ENCODE measurements around the gene SH3BGR.

DNA sequence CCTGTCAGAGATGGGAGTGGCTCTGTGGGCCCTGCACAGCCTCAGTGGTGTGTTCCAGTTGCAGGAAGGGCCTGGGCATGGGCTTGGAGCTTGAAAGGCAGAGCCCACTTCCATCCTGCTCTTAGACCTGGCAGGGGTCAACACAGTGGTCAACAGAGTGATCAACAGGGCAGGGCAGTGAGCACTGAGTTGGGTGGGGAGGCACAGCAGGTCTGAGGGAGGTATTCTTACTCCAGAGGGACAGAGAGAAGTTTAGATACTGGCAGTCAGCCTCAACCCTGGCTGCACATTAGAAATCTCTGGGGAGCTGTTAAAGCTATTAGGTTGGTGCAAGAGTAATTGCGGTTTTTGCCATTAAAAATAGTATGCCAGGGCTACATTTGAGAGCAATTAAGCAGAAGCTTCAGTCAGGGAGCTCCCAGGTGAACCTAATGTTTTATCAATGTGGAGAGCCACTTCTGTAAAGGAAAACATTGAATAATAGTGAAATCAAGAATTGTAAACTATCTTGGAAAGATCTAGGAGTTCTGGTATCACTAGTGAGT lies 37.7 kb downstream of the SH3BGR start:
- TF ChIP-seq, protein P1, sequence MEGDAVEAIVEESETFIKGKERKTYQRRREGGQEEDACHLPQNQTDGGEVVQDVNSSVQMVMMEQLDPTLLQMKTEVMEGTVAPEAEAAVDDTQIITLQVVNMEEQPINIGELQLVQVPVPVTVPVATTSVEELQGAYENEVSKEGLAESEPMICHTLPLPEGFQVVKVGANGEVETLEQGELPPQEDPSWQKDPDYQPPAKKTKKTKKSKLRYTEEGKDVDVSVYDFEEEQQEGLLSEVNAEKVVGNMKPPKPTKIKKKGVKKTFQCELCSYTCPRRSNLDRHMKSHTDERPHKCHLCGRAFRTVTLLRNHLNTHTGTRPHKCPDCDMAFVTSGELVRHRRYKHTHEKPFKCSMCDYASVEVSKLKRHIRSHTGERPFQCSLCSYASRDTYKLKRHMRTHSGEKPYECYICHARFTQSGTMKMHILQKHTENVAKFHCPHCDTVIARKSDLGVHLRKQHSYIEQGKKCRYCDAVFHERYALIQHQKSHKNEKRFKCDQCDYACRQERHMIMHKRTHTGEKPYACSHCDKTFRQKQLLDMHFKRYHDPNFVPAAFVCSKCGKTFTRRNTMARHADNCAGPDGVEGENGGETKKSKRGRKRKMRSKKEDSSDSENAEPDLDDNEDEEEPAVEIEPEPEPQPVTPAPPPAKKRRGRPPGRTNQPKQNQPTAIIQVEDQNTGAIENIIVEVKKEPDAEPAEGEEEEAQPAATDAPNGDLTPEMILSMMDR (IDR thresholded peaks at IDR 0.05): no peak
- TF ChIP-seq POLR2A (IDR thresholded peaks at IDR 0.05): no peak

Measured in esophagus squamous epithelium (tissue), 4 donors.